Measurements from ENCODE around the gene SLC16A5. TPM values are rescaled to one million over a fixed set of nuclear protein-coding genes. Genes with fewer than 3 reads are reported as not detected.

The SLC16A5 gene
- total RNA-seq (2022; extraction: Qiagen RNA extraction) = 18.7 to 33.7 TPM (median 28.8 TPM) in 5 replicates

DNA sequence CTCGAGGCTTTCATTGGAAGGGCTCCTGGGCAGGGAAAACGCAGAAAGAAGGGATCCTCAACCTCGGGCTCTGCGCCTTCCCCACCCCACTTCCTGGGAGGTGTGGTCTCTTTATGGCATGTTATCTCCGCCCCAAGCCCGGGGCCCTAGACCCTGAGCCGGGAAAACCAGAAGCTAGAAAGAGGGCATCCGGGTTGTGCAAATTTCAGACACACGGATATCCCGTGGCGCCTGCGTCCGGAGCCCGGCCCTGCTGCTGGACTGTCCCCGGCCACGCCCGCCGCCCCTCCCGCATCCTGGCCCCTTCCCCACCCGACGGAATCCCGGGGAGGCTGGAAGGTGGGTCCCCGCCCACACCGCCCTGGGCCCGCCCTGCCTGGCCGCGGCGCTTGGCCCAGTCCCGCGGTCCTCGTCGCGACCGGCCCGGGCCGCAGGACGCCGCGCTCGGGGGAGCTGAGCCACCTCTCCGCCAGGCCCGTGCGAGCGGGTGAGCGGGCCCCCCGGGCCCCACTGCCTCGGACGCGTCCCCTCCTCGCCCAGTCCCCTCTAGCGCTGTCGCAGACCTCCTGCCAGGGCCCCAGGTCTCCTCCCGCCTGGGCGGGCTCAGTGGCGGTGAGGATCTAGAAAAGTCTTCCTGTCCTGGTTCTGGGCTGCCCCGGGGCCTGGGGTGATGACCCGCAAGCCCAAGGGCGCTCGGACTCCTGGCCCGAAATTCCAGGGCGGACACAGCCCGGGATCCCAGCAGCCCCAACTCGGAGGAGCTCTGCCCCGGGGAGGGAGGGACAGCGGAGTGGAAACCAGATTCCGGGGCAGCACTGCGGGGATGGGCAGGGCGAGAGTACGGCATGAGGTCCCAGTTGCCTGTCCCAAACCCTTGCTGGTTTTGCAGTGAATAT is at the start of gene SLC16A5:
SLC16A5 (plus strand) TSS at position 397 of the 896 bp plus-strand sequence. CDS start 5,683 bp downstream, outside the sequence.

GRCh38 chr17:75046407-75047289 is 41.1 kb upstream of the SLC16A5 start, which contains the start of the genes ATP5PD and KCTD2:
ATP5PD (minus strand) TSS chr17:75046969; CDS start chr17:75042650, 4,319 bp downstream.
KCTD2 (plus strand) TSS chr17:75047225; CDS start chr17:75047251, 26 bp downstream.

DNA sequence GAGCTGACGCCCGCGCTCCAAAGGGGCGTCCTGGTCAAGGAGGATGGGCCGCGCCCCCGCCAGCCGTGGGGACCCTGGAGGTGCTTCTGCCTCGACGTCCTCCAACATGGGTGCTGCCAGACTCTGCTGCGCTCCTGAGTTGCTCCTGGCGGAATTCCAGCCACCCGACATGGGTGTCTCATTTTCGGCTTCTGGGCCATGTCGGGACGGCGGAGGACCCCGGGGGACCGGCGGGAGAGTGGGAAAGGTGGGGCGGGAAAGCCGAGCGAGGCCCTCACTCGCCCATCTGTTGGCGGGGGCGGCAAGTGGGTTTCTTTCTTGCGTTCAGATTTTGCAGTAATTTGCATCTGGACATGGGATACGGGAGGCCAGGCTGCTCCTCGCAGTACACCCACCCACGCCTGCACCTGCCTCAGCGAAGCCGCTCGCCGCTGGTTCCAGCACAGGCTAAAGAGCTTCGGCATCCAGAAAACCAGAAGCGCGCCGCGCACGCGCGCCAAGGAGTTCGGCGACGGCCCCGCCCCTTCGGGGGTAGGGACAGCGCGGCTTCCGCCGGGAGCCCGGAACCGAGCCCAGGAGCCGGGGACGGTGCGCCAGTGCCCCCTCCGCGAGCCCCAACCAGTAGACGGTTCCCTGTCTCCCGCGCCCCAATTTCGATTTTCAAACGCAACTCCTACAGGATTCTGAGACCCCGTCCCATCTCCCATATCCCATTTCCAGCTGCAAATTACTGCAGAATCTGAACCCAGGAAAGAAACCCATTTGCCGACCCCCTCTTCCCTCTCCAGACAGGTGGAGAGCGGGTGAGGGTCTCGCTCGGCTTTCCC is 21.9 kb downstream of the SLC16A5 start, which contains the start of gene ARMC7:
ARMC7 (plus strand) TSS at position 563 of the 827 bp plus-strand sequence. CDS start 320 bp downstream, outside the sequence.

DNA sequence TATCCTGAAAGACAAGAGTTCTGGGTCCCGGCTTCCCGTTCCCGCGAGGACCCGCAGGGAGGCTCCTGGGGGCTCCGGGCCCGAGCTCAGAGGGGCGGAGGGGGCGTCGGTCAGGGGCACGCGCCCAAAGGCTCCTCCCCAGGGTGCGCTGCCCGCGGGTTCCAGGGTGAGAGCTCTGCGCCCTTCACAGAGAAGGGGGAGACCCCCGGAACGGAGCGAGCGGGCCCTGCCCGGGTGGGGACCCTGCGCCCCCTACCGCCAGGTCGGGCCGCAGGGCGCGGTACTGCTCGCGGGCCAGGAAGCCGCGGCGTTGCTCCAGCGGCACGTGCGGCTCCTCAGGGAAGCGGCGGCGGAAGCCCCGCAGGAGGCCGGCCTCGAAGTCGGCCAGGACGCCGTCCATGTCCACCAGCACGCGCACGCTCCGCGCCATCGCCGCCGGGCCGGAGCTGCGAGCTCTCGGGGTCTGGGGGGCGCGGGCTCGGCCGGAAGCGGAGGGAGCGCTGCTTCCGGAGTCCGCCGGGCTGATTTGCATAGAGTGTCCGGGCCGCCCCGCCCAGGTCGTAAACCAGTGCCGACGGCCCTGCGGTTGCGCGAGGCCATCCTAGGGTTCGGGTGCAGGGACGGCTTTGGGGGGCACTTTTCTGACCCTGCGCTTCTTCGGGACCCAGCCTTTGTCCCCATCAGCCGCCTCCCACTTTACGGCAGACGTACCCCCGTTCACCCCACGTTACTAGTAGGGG is 43.7 kb downstream of the SLC16A5 start, which contains the start of gene NT5C:
NT5C (minus strand) TSS at position 465 of the 740 bp plus-strand sequence; CDS start at position 430, 35 bp downstream.

DNA sequence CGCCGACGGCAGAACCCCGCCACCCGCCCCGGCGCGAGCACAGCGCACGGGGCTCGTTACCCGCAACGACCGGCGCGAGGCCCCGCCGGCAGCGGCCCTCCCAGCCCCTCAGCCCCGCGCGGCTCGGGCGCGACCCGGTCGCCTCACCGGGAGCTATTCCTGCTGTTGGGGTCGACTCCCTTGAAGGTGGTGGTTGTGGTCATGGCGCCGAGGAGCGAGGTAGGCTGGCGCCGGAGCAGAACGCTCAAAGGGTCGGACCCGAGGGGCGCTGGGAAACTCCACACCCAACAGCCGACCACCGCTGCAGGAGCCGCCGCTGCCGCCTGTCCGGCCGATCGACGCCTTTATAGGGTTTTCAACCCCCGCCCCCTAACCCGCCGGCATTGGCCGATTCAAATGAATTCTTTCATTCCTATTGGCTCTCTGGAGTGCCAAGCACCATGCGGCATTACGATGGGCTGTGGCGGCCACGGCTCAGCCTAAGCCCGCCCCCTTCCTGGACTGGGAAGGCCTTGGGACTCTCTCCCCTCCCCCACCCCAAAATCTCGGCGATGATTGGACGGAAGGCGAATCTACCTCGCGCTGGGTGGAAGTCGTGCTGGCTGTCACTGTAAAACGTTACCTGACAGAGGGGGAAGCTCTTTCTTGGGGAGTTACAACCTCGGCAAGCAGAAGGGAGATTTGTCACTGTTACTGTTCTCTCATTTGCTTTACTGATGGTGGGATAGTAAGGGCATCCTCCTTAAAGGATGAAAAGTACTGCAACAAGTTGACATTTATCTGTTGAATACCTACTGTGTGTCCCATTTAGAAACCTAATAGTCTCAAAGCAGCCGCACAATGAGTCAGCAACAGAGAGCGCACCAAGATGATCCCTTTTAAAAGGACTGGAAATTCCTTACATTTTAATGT is 66.7 kb downstream of the SLC16A5 start, which contains the start of gene JPT1:
JPT1 (minus strand) TSS at position 318 of the 912 bp plus-strand sequence; CDS start at position 203, 115 bp downstream.

Other genes starting within 250 kb of the SLC16A5 start
- 0.06 to 0.40 TPM (median 0.18 TPM) in 5 replicates for gene GRIN2C, start 228.1 kb upstream of the SLC16A5 start, total RNA-seq (2022; extraction: Qiagen RNA extraction)
- 43.0 to 66.9 TPM (median 58.2 TPM) in 5 replicates for gene FDXR, start 215.0 kb upstream of the SLC16A5 start, total RNA-seq (2022; extraction: Qiagen RNA extraction)
- 0.03 TPM in 1 of 5 replicates, not detected in the others for gene FADS6, start 194.3 kb upstream of the SLC16A5 start, total RNA-seq (2022; extraction: Qiagen RNA extraction)
- 0.06 to 0.15 TPM (median 0.12 TPM) in 5 replicates for gene USH1G, start 164.7 kb upstream of the SLC16A5 start, total RNA-seq (2022; extraction: Qiagen RNA extraction)
- gene OTOP2, start 163.7 kb upstream of the SLC16A5 start, total RNA-seq (2022; extraction: Qiagen RNA extraction) = 0.04 to 0.09 TPM (median 0.06 TPM) in 4 of 5 replicates, not detected in the other
- not detected in 5 replicates for gene OTOP3, start 152.1 kb upstream of the SLC16A5 start, total RNA-seq (2022; extraction: Qiagen RNA extraction)
- gene HID1, start 115.2 kb upstream of the SLC16A5 start, total RNA-seq (2022; extraction: Qiagen RNA extraction) = 15.4 to 22.7 TPM (median 20.5 TPM) in 5 replicates
- 61.8 to 95.0 TPM (median 90.1 TPM) in 5 replicates for gene CDR2L, start 100.3 kb upstream of the SLC16A5 start, total RNA-seq (2022; extraction: Qiagen RNA extraction)
- gene MRPL58, start 75.3 kb upstream of the SLC16A5 start, total RNA-seq (2022; extraction: Qiagen RNA extraction) = 75.2 to 81.8 TPM (median 75.7 TPM) in 5 replicates
- gene ATP5PD, start 41.0 kb upstream of the SLC16A5 start, total RNA-seq (2022; extraction: Qiagen RNA extraction) = 441 to 627 TPM (median 467 TPM) in 5 replicates
- 28.7 to 33.4 TPM (median 32.0 TPM) in 5 replicates for gene KCTD2, start 40.7 kb upstream of the SLC16A5 start, total RNA-seq (2022; extraction: Qiagen RNA extraction)
- 15.6 to 21.9 TPM (median 16.6 TPM) in 5 replicates for gene ARMC7, start 22.0 kb downstream of the SLC16A5 start, total RNA-seq (2022; extraction: Qiagen RNA extraction)
- gene NT5C, start 43.8 kb downstream of the SLC16A5 start, total RNA-seq (2022; extraction: Qiagen RNA extraction) = 87.1 to 129 TPM (median 120 TPM) in 5 replicates
- 672 to 869 TPM (median 737 TPM) in 5 replicates for gene JPT1, start 66.6 kb downstream of the SLC16A5 start, total RNA-seq (2022; extraction: Qiagen RNA extraction)
- gene SUMO2, start 95.0 kb downstream of the SLC16A5 start, total RNA-seq (2022; extraction: Qiagen RNA extraction) = 381 to 425 TPM (median 407 TPM) in 5 replicates
- 81.9 to 92.7 TPM (median 88.3 TPM) in 5 replicates for gene NUP85, start 117.7 kb downstream of the SLC16A5 start, total RNA-seq (2022; extraction: Qiagen RNA extraction)
- 17.2 to 30.2 TPM (median 25.7 TPM) in 5 replicates for gene GGA3, start 173.7 kb downstream of the SLC16A5 start, total RNA-seq (2022; extraction: Qiagen RNA extraction)
- gene MRPS7, start 173.9 kb downstream of the SLC16A5 start, total RNA-seq (2022; extraction: Qiagen RNA extraction) = 144 to 167 TPM (median 154 TPM) in 5 replicates
- gene MIF4GD, start 183.3 kb downstream of the SLC16A5 start, total RNA-seq (2022; extraction: Qiagen RNA extraction) = 32.6 to 35.4 TPM (median 33.3 TPM) in 5 replicates
- gene SLC25A19, start 201.5 kb downstream of the SLC16A5 start, total RNA-seq (2022; extraction: Qiagen RNA extraction) = 13.9 to 16.2 TPM (median 15.3 TPM) in 5 replicates

All from A549 treated with dexamethasone at 1 μM for 4 hours (cell line).